Limb (tissue), 2 donors: ENCODE data around the gene ZBTB38.

Source experiments
- DNase-seq, 2 donors: peaks; one replicate each; pipeline ENCODE4 v3.0.0-alpha.2; 2016; ENCODE audit errors: extremely low spot score in 2 of 2

The ZBTB38 gene

DNA sequence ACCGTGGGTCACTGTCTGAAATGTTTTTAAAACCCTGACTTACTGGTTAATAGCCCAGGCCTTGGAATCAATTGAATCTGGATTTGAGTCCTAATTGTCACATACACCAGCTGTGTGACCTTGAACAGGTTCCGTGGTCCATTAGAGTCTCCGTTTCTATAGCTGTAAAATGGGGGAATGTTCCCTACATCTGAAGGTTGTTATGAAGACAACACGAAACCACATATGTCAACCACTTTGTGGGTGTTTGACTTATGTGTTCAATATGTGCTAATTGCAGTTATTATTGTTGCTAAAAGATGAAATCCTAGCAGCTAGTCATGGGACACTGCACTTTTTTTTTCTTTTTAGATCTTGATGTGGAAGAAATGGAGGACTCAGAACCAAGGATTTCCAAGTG, 35.3 kb downstream of the ZBTB38 start:
- DNase-seq = no peak

DNA sequence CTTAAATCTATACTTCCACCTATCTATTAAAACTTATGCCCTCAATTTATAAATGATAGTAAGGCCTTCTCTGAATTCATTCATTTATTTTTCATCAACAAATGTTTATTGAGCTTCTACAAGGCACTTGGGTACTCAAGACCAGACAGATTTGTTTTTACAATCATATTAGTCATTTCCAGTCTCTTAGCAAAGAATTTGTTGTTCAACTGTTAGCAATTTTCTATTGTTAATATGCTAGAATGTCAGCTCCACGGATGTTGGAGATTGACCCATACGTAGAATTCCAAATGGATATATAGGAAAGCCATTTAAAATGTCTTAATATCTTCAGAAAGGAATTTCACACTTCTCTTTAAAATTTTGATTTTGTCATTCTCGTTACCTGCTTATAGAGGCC, 36.7 kb downstream of the ZBTB38 start:
- no peak for DNase-seq

DNA sequence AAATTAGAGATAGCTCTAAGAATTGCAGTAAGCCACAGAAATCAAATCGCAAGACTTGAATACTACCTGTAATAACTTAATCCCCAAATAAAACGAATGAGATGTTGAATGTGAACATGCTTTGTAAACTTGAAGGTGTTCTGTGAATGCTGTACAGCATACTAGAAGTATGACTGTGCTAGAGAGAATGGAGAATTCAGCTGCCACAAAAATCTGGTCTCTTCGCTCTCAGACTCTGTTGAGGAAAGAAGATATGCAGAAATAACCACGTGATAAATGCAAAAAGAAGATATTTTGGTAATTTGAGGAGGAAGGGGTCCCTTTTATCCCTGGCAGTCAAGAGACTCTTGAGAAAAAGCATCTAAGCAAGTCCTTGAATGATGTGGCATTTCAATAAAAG, 37.3 kb downstream of the ZBTB38 start:
- no peak for DNase-seq

DNA sequence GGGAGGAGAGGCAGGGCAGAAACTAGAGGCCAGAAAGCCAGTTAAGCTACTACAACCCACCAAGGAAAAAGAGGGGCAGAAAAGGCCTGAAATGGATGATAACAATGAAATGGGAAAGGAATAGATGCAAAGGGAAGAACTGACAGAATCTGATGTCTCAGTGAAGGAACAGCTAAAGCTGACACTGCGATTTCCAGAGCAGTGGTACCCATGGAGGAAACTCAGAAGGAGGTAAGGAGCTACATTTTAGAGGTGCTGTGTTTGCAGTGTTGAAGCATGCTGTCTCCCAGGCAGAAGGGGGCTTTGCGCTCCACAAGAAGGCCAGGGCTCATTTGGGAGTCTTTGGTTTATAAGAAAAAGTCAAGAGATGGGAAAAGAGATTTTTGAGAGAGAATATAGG, 38.0 kb downstream of the ZBTB38 start:
- no peak for DNase-seq

- DNase-seq = peak in 1 of 2 donors; percentile 24
Measured at GRCh38 chr3:141407047-141407446, 38.7 kb downstream of the ZBTB38 start.

- no peak for DNase-seq
Measured at GRCh38 chr3:141407825-141408224, 39.5 kb downstream of the ZBTB38 start.

DNA sequence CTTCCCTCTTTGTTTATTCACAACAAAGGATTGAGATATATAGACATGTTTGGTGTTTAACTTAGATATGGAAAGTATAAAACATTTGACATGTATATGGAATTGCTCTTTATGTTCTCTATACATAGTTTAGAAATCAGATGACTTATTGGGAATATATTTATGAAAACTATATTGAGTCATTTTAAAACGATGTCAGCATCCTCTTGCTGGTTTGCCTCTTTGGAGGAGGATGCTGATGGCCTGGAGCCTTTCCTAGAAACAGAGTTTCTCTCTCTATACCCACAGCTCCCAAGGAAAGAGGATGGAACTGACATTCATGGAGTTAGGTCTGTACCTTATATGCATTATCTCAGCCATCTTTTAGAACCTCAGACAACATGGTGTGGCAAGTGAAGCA, 40.3 kb downstream of the ZBTB38 start:
- DNase-seq = no peak

GRCh38 chr3:141409940-141410241, 41.6 kb downstream of the ZBTB38 start:
- no peak for DNase-seq

- no peak for DNase-seq
Measured at GRCh38 chr3:141410408-141410807, 42.1 kb downstream of the ZBTB38 start.

GRCh38 chr3:141410846-141411245, 42.5 kb downstream of the ZBTB38 start:
- no peak for DNase-seq

GRCh38 chr3:141411251-141411771, 43.0 kb downstream of the ZBTB38 start:
- no peak for DNase-seq

- DNase-seq = peak in 1 of 2 donors; percentile 55
Measured at GRCh38 chr3:141412087-141412935, 44.0 kb downstream of the ZBTB38 start.

DNA sequence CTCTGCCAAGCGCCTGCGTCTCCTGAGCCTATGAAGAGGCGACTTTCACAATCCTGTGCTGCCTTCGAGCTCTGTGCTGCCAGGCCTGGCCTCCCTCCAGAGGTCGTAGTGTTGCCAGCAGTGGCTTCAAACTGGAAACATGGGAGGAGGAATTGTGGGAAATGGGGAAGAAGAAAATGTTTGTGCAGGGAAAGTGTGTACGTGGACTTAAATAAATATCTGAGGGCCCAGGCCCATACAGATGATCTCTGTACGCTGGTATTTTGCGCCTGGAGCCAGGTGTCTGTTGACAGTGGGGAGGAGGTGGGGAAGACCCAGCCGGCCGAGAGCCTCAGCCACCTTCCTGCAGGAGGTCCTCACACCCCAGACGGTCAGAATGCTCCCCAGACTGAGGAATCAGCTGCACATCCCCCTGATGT, 44.6 kb downstream of the ZBTB38 start:
- peak; percentile 15 to 62 for DNase-seq

GRCh38 chr3:141413391-141413790, 45.1 kb downstream of the ZBTB38 start:
- no peak for DNase-seq

DNA sequence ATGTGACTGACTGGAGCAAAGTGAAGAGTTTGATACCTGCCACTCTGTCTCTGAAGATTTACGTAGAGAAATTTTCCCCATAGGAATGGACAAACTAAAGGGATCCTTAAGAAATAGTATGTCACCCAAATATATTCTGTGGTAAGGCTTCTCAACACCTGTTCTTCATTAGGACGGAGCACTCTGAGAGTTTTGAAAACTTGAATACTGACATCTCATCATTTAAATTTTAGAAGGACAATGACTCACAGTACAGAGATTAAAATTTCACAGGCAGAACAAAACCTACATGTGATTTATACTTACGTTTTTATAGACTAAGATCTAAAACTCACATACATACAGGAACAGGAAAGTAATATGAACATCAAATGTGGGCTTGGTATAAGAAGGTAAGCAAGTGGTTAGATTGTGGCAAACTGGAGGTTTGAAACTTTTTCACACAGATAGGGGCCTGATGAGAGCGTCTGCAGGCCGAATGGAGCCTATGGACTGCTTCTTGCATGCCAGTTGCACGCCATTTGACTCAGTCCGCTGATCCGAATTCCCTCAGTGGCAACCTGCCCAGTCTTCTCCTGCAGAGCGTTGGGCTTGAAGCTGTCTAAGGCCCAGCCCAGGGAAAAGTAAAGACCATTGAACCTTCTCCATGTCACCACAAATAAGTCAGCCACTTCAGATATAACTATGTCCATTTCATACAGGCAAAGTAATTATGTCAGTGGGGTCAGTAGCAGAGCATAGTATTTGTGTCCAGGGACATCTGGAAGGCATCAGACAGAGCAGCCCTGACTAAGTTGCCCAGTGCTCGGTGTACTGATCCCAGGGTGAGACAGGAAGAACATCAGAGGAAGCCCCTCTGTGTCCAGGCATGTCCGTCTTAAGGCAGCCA, 45.7 kb downstream of the ZBTB38 start:
- no peak for DNase-seq

- no peak for DNase-seq
Measured at GRCh38 chr3:141414800-141415462, 46.6 kb downstream of the ZBTB38 start.

GRCh38 chr3:141415953-141416352, 47.6 kb downstream of the ZBTB38 start:
- no peak for DNase-seq
